IMR-90 (cell line): ENCODE results near the gene EDIL3. TPM values are rescaled to one million over a fixed set of nuclear protein-coding genes. Genes with fewer than 3 reads are reported as not detected.

Experiments
- ATAC-seq: fragments of 200-7000 bp; cut with Tn5 transposase; 2 replicates; pipeline ENCODE4 v1.9.1; 2020; ENCODE audit warnings: low read depth, mild to moderate bottlenecking, moderate library complexity
- BruUV-seq: library from RNA; stranded (reverse); fragments of 400-500 nt; replicated peaks from 2 replicates; lab custom pipeline; 2021; lab: Mats Ljungman, UMichigan
- CTCF ChIA-PET: fragments of 300-600 bp; formaldehyde crosslinking; extraction: SDS; loops from one replicate; lab custom pipeline; 2021; ENCODE audit warnings: antibody characterized with exemption; lab: Yijun Ruan, JAX
- POLR2A ChIA-PET: fragments of 300-600 bp; sonication (Branson Sonifier 250); formaldehyde crosslinking; loops from one replicate; lab custom pipeline; 2022; ENCODE audit warnings: antibody characterized with exemption; ENCODE audit not compliant: unreplicated experiment; lab: Charles Lee
- DNase-seq: peaks from one replicate; pipeline ENCODE4 v3.0.0; 2013
- H2AFZ ChIP-seq: replicated peaks from 2 replicates; pipeline ENCODE3; 2013; ENCODE audit warnings: low read length, mild to moderate bottlenecking; ENCODE audit not compliant: poor library complexity
- H2AK5ac ChIP-seq: 2 replicates; pipeline ENCODE4 v1.6.1; 2013; ENCODE audit warnings: low read depth, low read length, inconsistent platforms
- H2AK9ac ChIP-seq: replicated peaks from 2 replicates; pipeline ENCODE3; 2013; ENCODE audit warnings: mild to moderate bottlenecking, low read depth, low read length, moderate library complexity; ENCODE audit not compliant: poor library complexity
- H2BK120ac ChIP-seq: 2 replicates; pipeline ENCODE4 v1.6.1; 2013; ENCODE audit warnings: low read depth, low read length, inconsistent platforms
- H2BK15ac ChIP-seq: 3 replicates; pipeline ENCODE4 v1.6.1; 2013; ENCODE audit warnings: low read depth, low read length, inconsistent platforms
- H2BK20ac ChIP-seq: 2 replicates; pipeline ENCODE4 v1.6.1; 2013; ENCODE audit warnings: low read depth, mild to moderate bottlenecking, inconsistent platforms, low read length, moderate library complexity
- H2BK5ac ChIP-seq: 2 replicates; pipeline ENCODE4 v1.6.1; 2013; ENCODE audit warnings: mild to moderate bottlenecking, low read depth, low read length, inconsistent platforms; ENCODE audit not compliant: poor library complexity, severe bottlenecking
- H3K14ac ChIP-seq: replicated peaks from 2 replicates; pipeline ENCODE4 v1.6.1; 2013; ENCODE audit warnings: low read depth, low read length, inconsistent platforms
- H3K18ac ChIP-seq: 2 replicates; pipeline ENCODE4 v1.6.1; 2013; ENCODE audit warnings: low read depth, low read length, control low read depth
- H3K23ac ChIP-seq: 2 replicates; pipeline ENCODE4 v1.6.1; 2013; ENCODE audit warnings: low read depth, low read length, inconsistent platforms
- H3K27ac ChIP-seq: 2 replicates; pipeline ENCODE4 v1.5.1; 2013; ENCODE audit warnings: mild to moderate bottlenecking, control low read depth, low read length; ENCODE audit not compliant: insufficient read depth
- H3K27me3 ChIP-seq: 2 replicates; pipeline ENCODE4 v1.6.1; 2013; ENCODE audit warnings: low read length; ENCODE audit not compliant: control insufficient read depth, insufficient read depth
- H3K36me3 ChIP-seq: 2 replicates; pipeline ENCODE4 v1.6.1; 2013; ENCODE audit warnings: low read length, mixed read lengths; ENCODE audit not compliant: control insufficient read depth, insufficient read depth
- H3K4ac ChIP-seq: 2 replicates; pipeline ENCODE4 v1.6.1; 2013; ENCODE audit warnings: low read depth, low read length, inconsistent platforms
- H3K4me1 ChIP-seq: 2 replicates; pipeline ENCODE4 v1.6.1; 2013; ENCODE audit warnings: low read length, mixed read lengths; ENCODE audit not compliant: control insufficient read depth, insufficient read depth
- H3K4me2 ChIP-seq: 2 replicates; pipeline ENCODE4 v1.6.1; 2013; ENCODE audit warnings: low read depth, mild to moderate bottlenecking, control low read depth, low read length, moderate library complexity
- H3K4me3 ChIP-seq: 2 replicates; pipeline ENCODE4 v1.5.1; 2013; ENCODE audit warnings: low read depth, mild to moderate bottlenecking, control low read depth, low read length, moderate library complexity; ENCODE audit not compliant: insufficient read depth
- H3K56ac ChIP-seq: 2 replicates; pipeline ENCODE4 v1.6.1; 2013; ENCODE audit warnings: low read length, inconsistent platforms; ENCODE audit not compliant: insufficient read depth; ENCODE audit errors: extremely low read depth
- H3K79me1 ChIP-seq, 2 experiments: 2 replicates each; pipeline ENCODE4 v1.6.1; 2013; ENCODE audit warnings: low read length in 2 of 2, inconsistent platforms in 1 of 2, low read depth in 1 of 2
- H3K9ac ChIP-seq: 2 replicates; pipeline ENCODE4 v1.6.1; 2013; ENCODE audit warnings: low read depth, low read length, control low read depth
- H3K9me1 ChIP-seq: 2 replicates; pipeline ENCODE4 v1.6.1; 2013; ENCODE audit warnings: low read length, inconsistent platforms; ENCODE audit not compliant: insufficient read depth
- H3K9me3 ChIP-seq: 2 replicates; pipeline ENCODE4 v1.6.1; 2013; ENCODE audit warnings: low read length; ENCODE audit not compliant: control insufficient read depth, insufficient read depth
- H4K20me1 ChIP-seq: 2 replicates; pipeline ENCODE4 v1.6.1; 2013; ENCODE audit warnings: low read length, inconsistent platforms; ENCODE audit not compliant: insufficient read depth
- H4K5ac ChIP-seq: 2 replicates; pipeline ENCODE4 v1.6.1; 2013; ENCODE audit warnings: mild to moderate bottlenecking, low read depth, low read length, control low read depth
- H4K8ac ChIP-seq, 2 experiments: 2 replicates each; pipeline ENCODE4 v1.6.1; 2013; ENCODE audit warnings: low read depth in 2 of 2, low read length in 2 of 2, control low read depth in 1 of 2, inconsistent platforms in 1 of 2
- H4K91ac ChIP-seq: 2 replicates; pipeline ENCODE4 v1.6.1; 2013; ENCODE audit warnings: low read depth, low read length, inconsistent platforms; ENCODE audit not compliant: insufficient read depth
- BHLHE40 ChIP-seq: fragments of 150-350 bp; IDR thresholded peaks from 2 replicates; pipeline ENCODE4 v1.6.1; 2016; ENCODE audit warnings: mild to moderate bottlenecking, low read depth, low read length
- CEBPB ChIP-seq: IDR thresholded peaks from 2 replicates; pipeline ENCODE4 v1.6.1; 2012; ENCODE audit warnings: low read depth, low read length, improper control_type of control experiment
- CHD1 ChIP-seq: IDR thresholded peaks from 2 replicates; pipeline ENCODE4 v1.6.1; 2012; ENCODE audit warnings: low read depth, low read length, improper control_type of control experiment
- FOS ChIP-seq: fragments of 150-350 bp; IDR thresholded peaks from 2 replicates; pipeline ENCODE4 v1.6.1; 2016; ENCODE audit warnings: low read depth, low read length
- MAFK ChIP-seq: IDR thresholded peaks from 2 replicates; pipeline ENCODE4 v1.6.1; 2012; ENCODE audit warnings: low read depth, low read length, improper control_type of control experiment
- MAZ ChIP-seq: IDR thresholded peaks from 2 replicates; pipeline ENCODE4 v1.6.1; 2012; ENCODE audit warnings: low read depth, mild to moderate bottlenecking, low read length, improper control_type of control experiment, moderate library complexity, borderline replicate concordance
- MXI1 ChIP-seq: IDR thresholded peaks from 2 replicates; pipeline ENCODE4 v1.6.1; 2012; ENCODE audit warnings: low read depth, mild to moderate bottlenecking, low read length, moderate library complexity, borderline replicate concordance
- NFE2L2 ChIP-seq: fragments of 150-350 bp; IDR thresholded peaks from 2 replicates; pipeline ENCODE4 v1.6.1; 2016; ENCODE audit warnings: low read depth, mild to moderate bottlenecking, low read length
- POLR2A ChIP-seq: IDR thresholded peaks from 2 replicates; pipeline ENCODE4 v1.6.1; 2012; ENCODE audit warnings: mild to moderate bottlenecking, low read depth, low read length
- RAD21 ChIP-seq: IDR thresholded peaks from 2 replicates; pipeline ENCODE4 v1.6.1; 2012; ENCODE audit warnings: low read length, improper control_type of control experiment
- RCOR1 ChIP-seq: IDR thresholded peaks from 2 replicates; pipeline ENCODE4 v1.6.1; 2012; ENCODE audit warnings: mild to moderate bottlenecking, low read length, improper control_type of control experiment; ENCODE audit not compliant: insufficient replicate concordance
- RFX5 ChIP-seq: IDR thresholded peaks from 2 replicates; pipeline ENCODE4 v1.8.0; 2012; ENCODE audit warnings: low read depth, mild to moderate bottlenecking, low read length, moderate library complexity
- SMC3 ChIP-seq: fragments of 150-350 bp; IDR thresholded peaks from 2 replicates; pipeline ENCODE4 v1.6.1; 2016; ENCODE audit warnings: low read depth, mild to moderate bottlenecking, antibody characterized with exemption, low read length, moderate library complexity
- USF2 ChIP-seq: fragments of 150-350 bp; IDR thresholded peaks from 2 replicates; pipeline ENCODE4 v1.6.1; 2017; ENCODE audit warnings: mild to moderate bottlenecking, antibody characterized with exemption, low read length, low read depth
- WGBS, 2 experiments: methylation state at CpG; one replicate each; pipeline versions ENCODE4 v1.1.5 to v1.1.7; 2013; ENCODE audit warnings: missing lambda C conversion rate in 2 of 2; ENCODE audit not compliant: insufficient read length in 1 of 2; ENCODE audit errors: extremely low coverage in 2 of 2; 5-methylcytosine and 5-hydroxymethylcytosine counted together
- dilution Hi-C: fragments of 300-500 bp; cut with HindIII; formaldehyde crosslinking; loops from one replicate; pipeline ENCODE4 v1.14.3; 2018; ENCODE audit warnings: low sequenced_read_pairs; ENCODE audit not compliant: unreplicated experiment
- in situ Hi-C: fragments of 300-500 bp; cut with MboI; formaldehyde crosslinking; loops from 3 replicates; pipeline ENCODE4 v1.14.3; 2019; ENCODE audit warnings: low sequenced_read_pairs, inconsistent platforms, mixed read lengths
- intact Hi-C: fragments of 100-400 bp; cut with micrococcal nuclease; formaldehyde crosslinking; loops from 2 replicates; pipeline ENCODE4 v1.10.0; 2022
- polyA plus RNA-seq, 3 experiments: library from polyadenylated mRNA; depleted of rRNA; stranded (reverse); fragments of >200 nt; gene quantifications; 2 replicates each; pipeline ENCODE4 v1.2.3, GENCODE V29; 2012; ENCODE audit warnings: low replicate concordance in 1 of 3
- total RNA-seq: library from RNA; depleted of rRNA; stranded (reverse); fragments of >200 nt; gene quantifications from 2 replicates; pipeline ENCODE4 v1.2.3, GENCODE V29; 2012
- TF ChIP-seq, protein P1 (sequence below): fragments of 150-350 bp; IDR thresholded peaks from 2 replicates; pipeline ENCODE4 v1.6.1; 2016; ENCODE audit warnings: low read depth, mild to moderate bottlenecking, low read length, moderate library complexity, borderline replicate concordance
- TF ChIP-seq, protein P2 (sequence below): conservative IDR thresholded peaks from 2 replicates; pipeline ENCODE4 v1.5.1; 2012; ENCODE audit warnings: mild to moderate bottlenecking, low read depth, low read length, improper control_type of control experiment

Gene EDIL3
- total and polyA plus RNA-seq, 2 of the 4 experiments (the other 2 are of a cell fraction) = 55.5 to 82.8 TPM

DNA sequence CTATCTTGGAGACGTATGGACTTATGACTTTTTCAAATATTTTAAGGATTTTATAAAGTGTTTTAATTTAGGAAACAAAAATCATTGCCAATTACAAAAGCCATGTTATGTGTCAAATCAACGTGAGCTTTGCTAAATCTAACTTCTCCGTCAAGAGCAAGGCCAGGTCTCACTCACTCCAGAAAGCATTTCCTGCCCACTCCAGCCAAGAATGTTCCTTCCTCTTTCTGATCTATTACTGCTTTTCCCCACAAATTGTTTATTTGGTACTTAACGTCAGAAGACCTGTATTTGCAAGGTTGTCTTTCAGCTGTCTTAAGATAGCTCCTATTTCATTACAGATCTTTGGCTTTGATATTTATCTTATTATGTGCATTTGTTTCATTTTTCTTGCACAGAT lies 470.5 kb downstream of the EDIL3 start:
- H4K91ac ChIP-seq = no peak overlapping the region
- no peaks in the 10 kb centered on the region for H3K9me3 ChIP-seq
- no peak overlapping the region for H3K4me3 ChIP-seq
- no peak overlapping the region for H3K23ac ChIP-seq
- H2BK20ac ChIP-seq = no peak overlapping the region
- H3K18ac ChIP-seq = no peak overlapping the region
- no TSS peak for BruUV-seq
- H4K5ac ChIP-seq = no peak overlapping the region
- no peak overlapping the region for H2AFZ ChIP-seq
- ChIA-PET POLR2A (no interaction called here), CTCF (interaction anchor here (0.9 to 1.1 kb wide), 3 partner anchors 8 to 202 kb away, joined by 3 to 4 read pairs (median 3); no protein-coding TSS in a partner anchor)
- dilution Hi-C loops = no loop called here
- peaks cover 7% of the 10 kb centered on the region for H3K9me1 ChIP-seq
- no peaks in the 10 kb centered on the region for H3K79me1 ChIP-seq
- H3K4me1 ChIP-seq = peaks cover 10% of the 10 kb centered on the region
- no peak overlapping the region; the same call in 1 of the 2 replicates for H2BK120ac ChIP-seq
- TF ChIP-seq MAZ = no peak
- no peak for TF ChIP-seq BHLHE40
- no peak for TF ChIP-seq MAFK
- TF ChIP-seq MXI1 = no peak
- TF ChIP-seq RFX5 = no peak
- TF ChIP-seq CHD1 = no peak
- TF ChIP-seq CEBPB = no peak
- TF ChIP-seq RCOR1 = no peak
- TF ChIP-seq NFE2L2 = no peak
- TF ChIP-seq, protein P1, sequence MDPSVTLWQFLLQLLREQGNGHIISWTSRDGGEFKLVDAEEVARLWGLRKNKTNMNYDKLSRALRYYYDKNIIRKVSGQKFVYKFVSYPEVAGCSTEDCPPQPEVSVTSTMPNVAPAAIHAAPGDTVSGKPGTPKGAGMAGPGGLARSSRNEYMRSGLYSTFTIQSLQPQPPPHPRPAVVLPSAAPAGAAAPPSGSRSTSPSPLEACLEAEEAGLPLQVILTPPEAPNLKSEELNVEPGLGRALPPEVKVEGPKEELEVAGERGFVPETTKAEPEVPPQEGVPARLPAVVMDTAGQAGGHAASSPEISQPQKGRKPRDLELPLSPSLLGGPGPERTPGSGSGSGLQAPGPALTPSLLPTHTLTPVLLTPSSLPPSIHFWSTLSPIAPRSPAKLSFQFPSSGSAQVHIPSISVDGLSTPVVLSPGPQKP = no peak
- no peak for TF ChIP-seq POLR2A
- TF ChIP-seq, protein P2, sequence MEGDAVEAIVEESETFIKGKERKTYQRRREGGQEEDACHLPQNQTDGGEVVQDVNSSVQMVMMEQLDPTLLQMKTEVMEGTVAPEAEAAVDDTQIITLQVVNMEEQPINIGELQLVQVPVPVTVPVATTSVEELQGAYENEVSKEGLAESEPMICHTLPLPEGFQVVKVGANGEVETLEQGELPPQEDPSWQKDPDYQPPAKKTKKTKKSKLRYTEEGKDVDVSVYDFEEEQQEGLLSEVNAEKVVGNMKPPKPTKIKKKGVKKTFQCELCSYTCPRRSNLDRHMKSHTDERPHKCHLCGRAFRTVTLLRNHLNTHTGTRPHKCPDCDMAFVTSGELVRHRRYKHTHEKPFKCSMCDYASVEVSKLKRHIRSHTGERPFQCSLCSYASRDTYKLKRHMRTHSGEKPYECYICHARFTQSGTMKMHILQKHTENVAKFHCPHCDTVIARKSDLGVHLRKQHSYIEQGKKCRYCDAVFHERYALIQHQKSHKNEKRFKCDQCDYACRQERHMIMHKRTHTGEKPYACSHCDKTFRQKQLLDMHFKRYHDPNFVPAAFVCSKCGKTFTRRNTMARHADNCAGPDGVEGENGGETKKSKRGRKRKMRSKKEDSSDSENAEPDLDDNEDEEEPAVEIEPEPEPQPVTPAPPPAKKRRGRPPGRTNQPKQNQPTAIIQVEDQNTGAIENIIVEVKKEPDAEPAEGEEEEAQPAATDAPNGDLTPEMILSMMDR = no peak
- TF ChIP-seq FOS = no peak
- TF ChIP-seq SMC3 = no peak
- no peak for TF ChIP-seq RAD21
- TF ChIP-seq USF2 = no peak
- H3K9ac ChIP-seq = no peak overlapping the region
- peak; percentile 37 for DNase-seq
- H3K4ac ChIP-seq = no peak overlapping the region
- H4K20me1 ChIP-seq = no peaks in the 10 kb centered on the region
- no peak overlapping the region for H3K14ac ChIP-seq
- intact Hi-C loops = no loop called here
- H4K8ac ChIP-seq = no peak overlapping the region
- H3K27me3 ChIP-seq = no peaks in the 10 kb centered on the region
- no peak overlapping the region for H3K27ac ChIP-seq
- no peak overlapping the region for H2AK5ac ChIP-seq
- H2BK5ac ChIP-seq = peak overlapping the region; percentile 37
- 10% methylated on average over 2 of the region's 4 CpGs; no CpG with 5 or more reads in 1 of the 2 experiments for WGBS, 2 experiments
- H2AK9ac ChIP-seq = no peak overlapping the region
- in situ Hi-C loops = no loop called here
- peak; percentile 30; the same call in 1 of the 2 replicates for ATAC-seq
- no peak overlapping the region for H3K56ac ChIP-seq
- H3K36me3 ChIP-seq = no peaks in the 10 kb centered on the region
- peak overlapping the region; percentile 17; the same call in 1 of the 2 replicates for H3K4me2 ChIP-seq
- no peak overlapping the region for H2BK15ac ChIP-seq
